ENCODE measurements around the gene CDKAL1.

Gene CDKAL1

GRCh38 chr6:21225912-21226311 lies 691.7 kb downstream of the CDKAL1 start:
- no peak for DNase-seq (ENCODE audit: low read depth)
- no peak for TF ChIP-seq CTCF (conservative IDR thresholded peaks at IDR 0.05; ENCODE audit: low read depth, low read length)

GRCh38 chr6:21227486-21227885 lies 693.2 kb downstream of the CDKAL1 start:
- no peak for TF ChIP-seq CTCF (conservative IDR thresholded peaks at IDR 0.05; ENCODE audit: low read depth, low read length)
- peak; percentile 12 for DNase-seq (ENCODE audit: low read depth)
- H3K4me3 ChIP-seq (ENCODE audit: low read length), result no peak overlapping the region

More at GRCh38 chr6:21225912-21226311, 691.7 kb downstream of the CDKAL1 start:
- H3K4me3 ChIP-seq (ENCODE audit: low read length), result no peak overlapping the region

GRCh38 chr6:21228411-21228810 lies 694.2 kb downstream of the CDKAL1 start:
- no peak for DNase-seq (ENCODE audit: low read depth)
- TF ChIP-seq CTCF (conservative IDR thresholded peaks at IDR 0.05; ENCODE audit: low read depth, low read length), result no peak
- no peak overlapping the region for H3K4me3 ChIP-seq (ENCODE audit: low read length)

GRCh38 chr6:21228876-21229460 lies 694.7 kb downstream of the CDKAL1 start:
- H3K4me3 ChIP-seq (ENCODE audit: low read length), result no peak overlapping the region
- TF ChIP-seq CTCF (conservative IDR thresholded peaks at IDR 0.05; ENCODE audit: low read depth, low read length), result no peak
- DNase-seq (ENCODE audit: low read depth), result no peak

- no peak for TF ChIP-seq CTCF (conservative IDR thresholded peaks at IDR 0.05; ENCODE audit: low read depth, low read length)
- H3K4me3 ChIP-seq (ENCODE audit: low read length), result no peak overlapping the region
- DNase-seq (ENCODE audit: low read depth), result no peak
Observed at GRCh38 chr6:21230536-21230935, 696.3 kb downstream of the CDKAL1 start.

- TF ChIP-seq CTCF (conservative IDR thresholded peaks at IDR 0.05; ENCODE audit: low read depth, low read length), result no peak
- H3K4me3 ChIP-seq (ENCODE audit: low read length), result no peak overlapping the region
- DNase-seq (ENCODE audit: low read depth), result no peak
Observed at GRCh38 chr6:21235162-21235561, 700.9 kb downstream of the CDKAL1 start.

DNA sequence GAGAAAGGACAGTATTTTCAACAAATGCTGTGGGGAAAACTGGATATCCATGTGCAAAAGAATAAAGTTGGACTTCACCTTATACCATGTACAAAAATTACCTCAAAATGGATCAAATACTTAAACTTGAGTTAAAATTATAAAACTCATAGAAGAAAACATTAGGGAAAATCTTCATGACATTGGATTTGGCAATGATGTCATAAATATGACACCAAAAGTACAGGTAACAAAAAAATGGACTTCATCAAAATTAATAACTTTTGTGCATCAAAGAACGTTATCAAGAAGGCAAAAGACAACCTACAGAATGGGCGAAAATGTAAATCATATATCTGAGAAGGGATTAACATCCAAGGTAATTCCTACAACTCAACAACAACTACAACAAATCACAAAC lies 704.0 kb downstream of the CDKAL1 start:
- DNase-seq (ENCODE audit: low read depth), result no peak
- H3K4me3 ChIP-seq (ENCODE audit: low read length), result no peak overlapping the region
- TF ChIP-seq CTCF (conservative IDR thresholded peaks at IDR 0.05; ENCODE audit: low read depth, low read length), result no peak
